GM19035 (cell line): ENCODE data around the gene SMCO1.
"Not testable (repeated sequence)": the region's sequence is repeated elsewhere in the genome, so short reads cannot be mapped to it uniquely, and the experiment has no call there.

Source experiments
- ATAC-seq: cut with Tn5 transposase; IDR thresholded peaks from one replicate; pipeline ENCODE4 v1.9.1; 2021; ENCODE audit not compliant: unreplicated experiment

The SMCO1 gene

GRCh38 chr3:196514913-196515621, at the start of gene SMCO1:
TSS of gene SMCO1 (minus strand) at chr3:196515346. CDS start at chr3:196515209, 137 bp downstream.
- no peak for ATAC-seq

- ATAC-seq: no peak
These were observed 48.6 kb upstream of the SMCO1 start for GRCh38 chr3:196563721-196564225.

GRCh38 chr3:196559826-196560225, 44.7 kb upstream of the SMCO1 start:
- ATAC-seq: no peak

GRCh38 chr3:196558476-196558875, 43.3 kb upstream of the SMCO1 start:
- ATAC-seq: no peak

- ATAC-seq: no peak
These were observed 42.1 kb upstream of the SMCO1 start for GRCh38 chr3:196557236-196557635.

- no peak for ATAC-seq
These were observed 40.1 kb upstream of the SMCO1 start for GRCh38 chr3:196555295-196555694.

- no peak for ATAC-seq
These were observed 39.1 kb upstream of the SMCO1 start for GRCh38 chr3:196554205-196554604.

- ATAC-seq: no peak
These were observed 38.4 kb upstream of the SMCO1 start for GRCh38 chr3:196553551-196553950.

GRCh38 chr3:196552253-196552652, 37.1 kb upstream of the SMCO1 start:
- no peak for ATAC-seq

- ATAC-seq: not testable (repeated sequence)
These were observed 35.0 kb upstream of the SMCO1 start for GRCh38 chr3:196550172-196550571.

GRCh38 chr3:196549312-196549711, 34.2 kb upstream of the SMCO1 start:
- not testable (repeated sequence) for ATAC-seq

- ATAC-seq: no peak
These were observed 31.9 kb upstream of the SMCO1 start for GRCh38 chr3:196547067-196547466.

GRCh38 chr3:196546537-196546936, 31.4 kb upstream of the SMCO1 start:
- ATAC-seq: no peak

GRCh38 chr3:196544491-196544992, 29.4 kb upstream of the SMCO1 start:
- no peak for ATAC-seq

- ATAC-seq: no peak
These were observed 26.7 kb upstream of the SMCO1 start for GRCh38 chr3:196541684-196542445.

- ATAC-seq: no peak
These were observed 22.3 kb upstream of the SMCO1 start for GRCh38 chr3:196537319-196537984.

GRCh38 chr3:196533260-196533681, 18.1 kb upstream of the SMCO1 start:
- ATAC-seq: no peak

GRCh38 chr3:196531418-196531817, 16.3 kb upstream of the SMCO1 start:
- ATAC-seq: no peak

GRCh38 chr3:196528639-196529233, 13.6 kb upstream of the SMCO1 start:
- ATAC-seq: peak; percentile 78

GRCh38 chr3:196525141-196525540, 10.0 kb upstream of the SMCO1 start:
- no peak for ATAC-seq

- ATAC-seq: no peak
These were observed 9.4 kb upstream of the SMCO1 start for GRCh38 chr3:196524527-196524926.
